ENCODE results near the gene CACNB4.

Gene CACNB4

GRCh38 chr2:151808258-151809072 is 290.4 kb downstream of the CACNB4 start:
- H3K27ac ChIP-seq (replicated peaks): no peak overlapping the region

GRCh38 chr2:151805961-151806360 is 292.9 kb downstream of the CACNB4 start:
- no peak for TF ChIP-seq REST (IDR thresholded peaks at IDR 0.05; ENCODE audit: insufficient replicate concordance, low read depth)
- no peak for TF ChIP-seq POLR2AphosphoS5 (IDR thresholded peaks at IDR 0.05; ENCODE audit: low read depth)
- no peak for TF ChIP-seq GABPA (IDR thresholded peaks at IDR 0.05; ENCODE audit: low read depth)
- no peak for TF ChIP-seq CTCF (IDR thresholded peaks at IDR 0.05; ENCODE audit: insufficient read depth, low read length)
- TF ChIP-seq SPI1 (IDR thresholded peaks at IDR 0.05; ENCODE audit: borderline replicate concordance, low read depth): no peak
- no peaks in the 10 kb centered on the region for H3K27me3 ChIP-seq (ENCODE audit: insufficient read depth, poor library complexity, severe bottlenecking)
- no peak for DNase-seq (ENCODE audit: low read depth in 1 of 2, low spot score in 1 of 2)

More at GRCh38 chr2:151808258-151809072, 290.4 kb downstream of the CACNB4 start:
- Histone ChIP-seq H3K4me3 (replicated peaks; ENCODE audit: insufficient read depth, low read length) (no peak overlapping the region), H3K27me3 (ENCODE audit: insufficient read depth, poor library complexity, severe bottlenecking) (no peaks in the 10 kb centered on the region)
- TF ChIP-seq CTCF (IDR thresholded peaks at IDR 0.05; ENCODE audit: insufficient read depth, low read length) (peak; percentile 14), GABPA (IDR thresholded peaks at IDR 0.05; ENCODE audit: low read depth) (no peak)
- no peak for DNase-seq (ENCODE audit: low read depth in 1 of 2, low spot score in 1 of 2)

GRCh38 chr2:151805343-151805742 is 293.5 kb downstream of the CACNB4 start:
- no peaks in the 10 kb centered on the region for H3K27me3 ChIP-seq (ENCODE audit: insufficient read depth, poor library complexity, severe bottlenecking)
- TF ChIP-seq POLR2AphosphoS5 (IDR thresholded peaks at IDR 0.05; ENCODE audit: low read depth): no peak
- no peak for TF ChIP-seq SPI1 (IDR thresholded peaks at IDR 0.05; ENCODE audit: borderline replicate concordance, low read depth)
- TF ChIP-seq CTCF (IDR thresholded peaks at IDR 0.05; ENCODE audit: insufficient read depth, low read length): no peak
- TF ChIP-seq GABPA (IDR thresholded peaks at IDR 0.05; ENCODE audit: low read depth): no peak
- no peak for TF ChIP-seq REST (IDR thresholded peaks at IDR 0.05; ENCODE audit: insufficient replicate concordance, low read depth)
- H3K4me3 ChIP-seq (replicated peaks; ENCODE audit: insufficient read depth, low read length): no peak overlapping the region
- no peak overlapping the region for H3K27ac ChIP-seq (replicated peaks)
- no peak for DNase-seq (ENCODE audit: low read depth in 1 of 2, low spot score in 1 of 2)

More at GRCh38 chr2:151805961-151806360, 292.9 kb downstream of the CACNB4 start:
- Histone ChIP-seq H3K4me3 (replicated peaks; ENCODE audit: insufficient read depth, low read length) (no peak overlapping the region), H3K27ac (replicated peaks) (no peak overlapping the region; the same call in 1 of the 2 replicates)
